Measurements from ENCODE around the gene RAB4B. TPM values are rescaled to one million over a fixed set of nuclear protein-coding genes. Genes with fewer than 3 reads are reported as not detected.
"Not testable (repeated sequence)": the region's sequence is repeated elsewhere in the genome, so short reads cannot be mapped to it uniquely, and the experiment has no call there.

The RAB4B gene
- total RNA-seq, 1 donor from 2014 or later: 20.7 TPM

DNA sequence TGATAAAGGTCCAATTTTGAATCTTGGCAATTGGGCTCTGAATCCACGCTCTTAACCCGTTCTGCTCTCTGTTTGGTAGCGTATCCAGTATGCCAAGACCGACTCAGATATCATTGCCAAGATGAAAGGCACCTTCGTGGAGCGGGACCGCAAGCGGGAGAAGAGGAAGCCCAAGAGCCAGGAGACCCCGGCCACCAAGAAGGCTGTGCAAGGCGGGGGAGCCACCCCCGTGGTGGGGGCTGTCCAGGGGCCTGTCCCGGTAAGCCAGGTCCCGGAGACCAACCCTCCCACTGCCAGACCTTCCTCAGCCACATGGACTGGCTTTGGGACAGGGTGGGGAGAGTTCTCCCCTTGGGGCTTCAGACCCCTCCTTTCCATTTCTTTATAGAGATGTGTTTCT, 18.7 kb upstream of the RAB4B start:
- Mint-ChIP-seq H3K27me3 (no peaks in the 10 kb centered on the region), H3K4me3 (ENCODE audit: low read depth) (no peak overlapping the region), H3K36me3 (ENCODE audit: insufficient read depth) (peaks cover 35% of the 10 kb centered on the region), H3K9me3 (ENCODE audit: low read depth) (no peaks in the 10 kb centered on the region), H3K4me1 (ENCODE audit: low read depth) (peaks cover 13% of the 10 kb centered on the region), H3K27ac (no peak overlapping the region)
- DNase-seq (ENCODE audit: low spot score, unreplicated experiment): no peak
- TF ChIP-seq, protein P1, sequence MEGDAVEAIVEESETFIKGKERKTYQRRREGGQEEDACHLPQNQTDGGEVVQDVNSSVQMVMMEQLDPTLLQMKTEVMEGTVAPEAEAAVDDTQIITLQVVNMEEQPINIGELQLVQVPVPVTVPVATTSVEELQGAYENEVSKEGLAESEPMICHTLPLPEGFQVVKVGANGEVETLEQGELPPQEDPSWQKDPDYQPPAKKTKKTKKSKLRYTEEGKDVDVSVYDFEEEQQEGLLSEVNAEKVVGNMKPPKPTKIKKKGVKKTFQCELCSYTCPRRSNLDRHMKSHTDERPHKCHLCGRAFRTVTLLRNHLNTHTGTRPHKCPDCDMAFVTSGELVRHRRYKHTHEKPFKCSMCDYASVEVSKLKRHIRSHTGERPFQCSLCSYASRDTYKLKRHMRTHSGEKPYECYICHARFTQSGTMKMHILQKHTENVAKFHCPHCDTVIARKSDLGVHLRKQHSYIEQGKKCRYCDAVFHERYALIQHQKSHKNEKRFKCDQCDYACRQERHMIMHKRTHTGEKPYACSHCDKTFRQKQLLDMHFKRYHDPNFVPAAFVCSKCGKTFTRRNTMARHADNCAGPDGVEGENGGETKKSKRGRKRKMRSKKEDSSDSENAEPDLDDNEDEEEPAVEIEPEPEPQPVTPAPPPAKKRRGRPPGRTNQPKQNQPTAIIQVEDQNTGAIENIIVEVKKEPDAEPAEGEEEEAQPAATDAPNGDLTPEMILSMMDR (IDR thresholded peaks at IDR 0.05; ENCODE audit: unreplicated experiment): no peak

DNA sequence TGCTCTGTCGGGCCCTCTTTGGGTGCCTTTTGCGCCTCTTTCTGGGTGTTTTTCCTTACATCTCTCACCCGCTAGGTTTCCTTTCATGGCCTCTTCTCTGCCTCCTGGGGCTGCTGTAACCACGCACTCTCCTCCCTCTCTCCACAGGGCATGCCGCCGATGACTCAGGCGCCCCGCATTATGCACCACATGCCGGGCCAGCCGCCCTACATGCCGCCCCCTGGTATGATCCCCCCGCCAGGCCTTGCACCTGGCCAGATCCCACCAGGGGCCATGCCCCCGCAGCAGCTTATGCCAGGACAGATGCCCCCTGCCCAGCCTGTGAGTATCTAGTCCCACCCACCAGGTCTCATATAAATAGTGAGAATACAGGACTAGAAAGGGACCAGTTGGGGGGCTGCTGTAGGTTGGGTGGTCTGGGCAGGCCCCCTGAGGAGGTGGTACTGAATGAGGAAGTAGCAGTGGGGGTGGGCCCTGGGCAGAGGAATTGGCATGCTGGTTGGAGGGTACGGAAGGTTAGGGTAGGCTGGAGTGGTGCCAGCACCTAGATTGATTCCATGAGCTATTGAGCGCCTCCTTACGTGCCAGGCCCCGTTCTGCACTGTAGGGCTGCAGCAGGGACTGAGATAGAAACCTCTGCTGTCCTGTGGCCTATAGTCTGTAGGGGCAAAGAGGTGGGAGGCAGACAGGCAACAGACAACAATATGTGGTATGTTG, 15.1 kb upstream of the RAB4B start:
- no peaks in the 10 kb centered on the region for H3K27me3 Mint-ChIP-seq
- peaks cover 38% of the 10 kb centered on the region for H3K36me3 Mint-ChIP-seq (ENCODE audit: insufficient read depth)
- H3K9me3 Mint-ChIP-seq (ENCODE audit: low read depth): no peaks in the 10 kb centered on the region
- TF ChIP-seq, protein P1 (IDR thresholded peaks at IDR 0.05; ENCODE audit: unreplicated experiment): no peak
- H3K4me1 Mint-ChIP-seq (ENCODE audit: low read depth): no peaks in the 10 kb centered on the region
- no peak overlapping the region for H3K4me3 Mint-ChIP-seq (ENCODE audit: low read depth)
- H3K27ac Mint-ChIP-seq: no peak overlapping the region
- DNase-seq (ENCODE audit: low spot score, unreplicated experiment): no peak

DNA sequence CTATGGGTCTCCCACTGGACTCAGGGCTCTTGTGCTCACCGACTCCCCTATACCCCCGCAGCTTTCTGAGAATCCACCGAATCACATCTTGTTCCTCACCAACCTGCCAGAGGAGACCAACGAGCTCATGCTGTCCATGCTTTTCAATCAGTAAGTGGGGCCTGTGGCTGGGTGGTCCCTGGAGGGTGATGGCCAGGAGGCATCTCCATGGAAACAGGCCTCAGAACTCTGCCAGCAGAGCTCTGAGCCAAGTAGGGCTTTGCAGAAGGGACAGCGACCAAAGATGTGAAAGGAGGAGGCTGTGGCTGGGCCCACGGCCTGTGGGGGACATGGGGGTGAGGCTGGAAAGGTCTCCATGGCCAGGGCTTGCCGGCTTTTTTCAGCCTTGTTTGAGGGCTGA, 14.5 kb upstream of the RAB4B start:
- DNase-seq (ENCODE audit: low spot score, unreplicated experiment): no peak
- Mint-ChIP-seq H3K27me3 (no peaks in the 10 kb centered on the region), H3K4me3 (ENCODE audit: low read depth) (no peak overlapping the region), H3K9me3 (ENCODE audit: low read depth) (no peaks in the 10 kb centered on the region), H3K4me1 (ENCODE audit: low read depth) (no peaks in the 10 kb centered on the region), H3K36me3 (ENCODE audit: insufficient read depth) (peaks cover 35% of the 10 kb centered on the region), H3K27ac (no peak overlapping the region)
- TF ChIP-seq, protein P1 (IDR thresholded peaks at IDR 0.05; ENCODE audit: unreplicated experiment): no peak

DNA sequence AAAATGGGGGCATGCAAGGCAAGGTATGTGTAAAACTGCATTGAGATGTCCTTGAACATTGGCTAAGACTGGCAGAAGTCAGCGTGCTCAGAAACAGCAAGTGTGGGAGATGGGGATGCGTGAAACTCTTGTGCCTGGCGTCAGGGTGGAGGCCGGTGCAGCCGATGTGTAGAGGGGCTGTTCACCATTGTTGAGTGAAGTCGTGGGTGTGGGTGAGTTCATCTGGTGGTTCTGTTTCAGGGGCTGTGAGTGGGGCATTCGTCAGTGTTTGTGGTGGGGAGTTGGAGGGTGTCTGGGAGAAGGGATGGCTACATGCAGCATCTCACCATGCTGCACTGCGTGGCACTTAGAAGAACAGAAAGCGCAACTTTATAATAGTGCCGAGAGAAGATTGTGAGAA, 14.1 kb upstream of the RAB4B start:
- Mint-ChIP-seq H3K27ac (peak overlapping the region; percentile 87), H3K4me3 (ENCODE audit: low read depth) (no peak overlapping the region), H3K36me3 (ENCODE audit: insufficient read depth) (peaks cover 35% of the 10 kb centered on the region), H3K9me3 (ENCODE audit: low read depth) (no peaks in the 10 kb centered on the region), H3K27me3 (no peaks in the 10 kb centered on the region), H3K4me1 (ENCODE audit: low read depth) (no peaks in the 10 kb centered on the region)
- TF ChIP-seq, protein P1 (IDR thresholded peaks at IDR 0.05; ENCODE audit: unreplicated experiment): no peak
- DNase-seq (ENCODE audit: low spot score, unreplicated experiment): no peak

DNA sequence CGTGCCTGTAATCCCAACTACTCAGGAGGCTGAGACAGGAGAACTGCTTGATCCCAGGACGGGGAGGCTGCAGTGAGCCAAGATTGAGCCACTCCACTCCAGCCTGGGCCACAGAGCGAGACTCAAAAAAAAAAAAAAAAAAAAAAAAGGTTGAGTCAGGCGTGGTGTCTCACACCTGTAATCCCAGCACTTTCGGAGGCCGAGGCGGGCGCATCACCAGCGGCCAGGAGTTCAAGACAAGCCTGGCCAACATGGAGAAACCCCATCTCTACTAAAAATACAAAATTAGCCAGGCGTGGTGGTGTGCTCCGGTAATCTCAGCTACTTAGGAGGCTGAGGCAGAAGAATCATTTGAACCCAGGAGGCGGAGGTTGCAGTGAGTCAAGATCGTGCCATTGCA, 11.7 kb upstream of the RAB4B start:
- not testable (repeated sequence) for H3K4me1 Mint-ChIP-seq (ENCODE audit: low read depth); H3K27ac Mint-ChIP-seq; H3K27me3 Mint-ChIP-seq; H3K9me3 Mint-ChIP-seq (ENCODE audit: low read depth); H3K4me3 Mint-ChIP-seq (ENCODE audit: low read depth); DNase-seq (ENCODE audit: low spot score, unreplicated experiment)
- peaks cover 34% of the 10 kb centered on the region for H3K36me3 Mint-ChIP-seq (ENCODE audit: insufficient read depth)

DNA sequence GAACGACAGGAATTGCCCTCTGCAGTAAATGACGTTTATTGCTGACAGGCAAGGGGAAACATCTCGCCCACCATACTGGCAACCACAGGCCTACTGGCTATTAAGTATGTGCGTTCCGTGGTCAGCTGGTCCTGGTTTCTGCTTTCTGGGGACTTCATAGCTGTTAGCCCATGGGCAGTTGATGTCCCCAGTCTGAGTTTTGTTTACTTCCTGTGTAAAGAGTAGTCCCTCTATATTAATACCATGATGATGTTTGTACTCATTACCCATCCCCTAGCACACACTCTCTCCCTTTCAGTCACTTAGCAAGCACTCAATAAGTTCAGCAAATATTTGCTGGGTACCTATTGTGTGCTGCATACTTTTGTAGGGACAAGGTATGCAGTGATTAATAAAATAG, 9.2 kb upstream of the RAB4B start:
- Mint-ChIP-seq H3K36me3 (ENCODE audit: insufficient read depth) (peaks cover 29% of the 10 kb centered on the region), H3K27me3 (no peaks in the 10 kb centered on the region)

DNA sequence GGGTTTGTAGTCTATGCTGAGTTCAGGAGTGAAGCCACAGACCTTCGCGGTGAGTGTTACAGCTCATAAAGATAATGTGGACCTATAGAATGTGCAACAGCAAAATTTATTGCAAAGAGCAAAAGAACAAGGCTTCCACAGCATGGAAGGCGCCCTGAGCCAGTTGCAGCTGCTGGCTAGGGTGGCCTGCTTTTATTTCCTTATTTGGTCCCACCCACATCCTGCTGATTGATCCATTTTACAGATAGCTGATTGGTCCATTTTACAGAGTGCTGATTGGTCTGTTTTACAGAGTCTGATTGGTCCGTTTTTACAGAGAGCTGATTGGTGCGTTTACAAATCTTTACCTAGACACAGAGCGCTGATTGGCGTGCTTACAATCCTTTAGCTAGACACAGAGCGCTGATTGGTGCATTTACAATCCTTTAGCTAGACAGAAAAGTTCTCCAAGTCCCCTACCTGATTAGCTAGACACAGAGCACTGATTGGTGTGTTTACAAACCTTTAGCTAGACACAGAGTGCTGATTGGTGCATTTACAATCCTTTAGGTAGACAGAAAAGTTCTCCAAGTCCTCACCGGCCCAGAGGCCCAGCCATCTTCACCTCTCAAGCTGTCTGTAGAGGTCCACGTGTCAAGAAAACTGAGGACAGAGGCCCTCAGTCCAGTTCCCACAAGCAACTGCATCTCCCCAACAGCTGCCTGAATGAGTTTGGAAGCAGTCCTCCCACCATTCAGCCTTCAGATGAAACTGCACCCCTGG, 6.8 kb upstream of the RAB4B start:
- not testable (repeated sequence) for DNase-seq (ENCODE audit: low spot score, unreplicated experiment); H3K4me1 Mint-ChIP-seq (ENCODE audit: low read depth); H3K27me3 Mint-ChIP-seq; H3K9me3 Mint-ChIP-seq (ENCODE audit: low read depth); H3K4me3 Mint-ChIP-seq (ENCODE audit: low read depth); H3K27ac Mint-ChIP-seq
- H3K36me3 Mint-ChIP-seq (ENCODE audit: insufficient read depth): peaks cover 15% of the 10 kb centered on the region

More for the DNA sequence above, 9.2 kb upstream of the RAB4B start:
- DNase-seq (ENCODE audit: low spot score, unreplicated experiment): no peak
- TF ChIP-seq, protein P1 (IDR thresholded peaks at IDR 0.05; ENCODE audit: unreplicated experiment): no peak
- H3K4me1 Mint-ChIP-seq (ENCODE audit: low read depth): no peaks in the 10 kb centered on the region
- no peak overlapping the region for H3K4me3 Mint-ChIP-seq (ENCODE audit: low read depth)
- no peak overlapping the region for H3K27ac Mint-ChIP-seq
- peaks cover 4% of the 10 kb centered on the region for H3K9me3 Mint-ChIP-seq (ENCODE audit: low read depth)

All from progenitor cell of endocrine pancreas (in vitro differentiated cells).